Dermis microvascular lymphatic vessel endothelial cell (primary cell): ENCODE data around the gene SUB1. TPM values are rescaled to one million over a fixed set of nuclear protein-coding genes. Genes with fewer than 3 reads are reported as not detected.
"Not testable (repeated sequence)": the region's sequence is repeated elsewhere in the genome, so short reads cannot be mapped to it uniquely, and the experiment has no call there.

Experiments used
- DNase-seq, 2 donors: peaks; one replicate each; pipeline versions ENCODE4 v3.0.0 to v3.0.0-alpha.2; 2010; ENCODE audit warnings: low read depth in 2 of 2
- total RNA-seq: library from RNA; depleted of rRNA; stranded (reverse); fragments of >200 nt; gene quantifications from 2 replicates; pipeline ENCODE4 v1.2.1, GENCODE V29; 2014

The SUB1 gene
- total RNA-seq, result 63.8 and 74.2 TPM in 2 replicates

- DNase-seq, result peak; percentile 82 to 94
These were observed at the start of gene SUB1 for GRCh38 chr5:32585446-32586275. SUB1 (plus strand) TSS chr5:32585557; CDS start chr5:32588513, 2,956 bp downstream.

GRCh38 chr5:32536246-32536645 lies 49.1 kb upstream of the SUB1 start:
- no peak for DNase-seq

GRCh38 chr5:32537437-32538029 lies 47.8 kb upstream of the SUB1 start:
- peak in 1 of 2 donors; percentile 61 for DNase-seq

- DNase-seq, result no peak
These were observed 47.3 kb upstream of the SUB1 start for GRCh38 chr5:32538031-32538547.

DNA sequence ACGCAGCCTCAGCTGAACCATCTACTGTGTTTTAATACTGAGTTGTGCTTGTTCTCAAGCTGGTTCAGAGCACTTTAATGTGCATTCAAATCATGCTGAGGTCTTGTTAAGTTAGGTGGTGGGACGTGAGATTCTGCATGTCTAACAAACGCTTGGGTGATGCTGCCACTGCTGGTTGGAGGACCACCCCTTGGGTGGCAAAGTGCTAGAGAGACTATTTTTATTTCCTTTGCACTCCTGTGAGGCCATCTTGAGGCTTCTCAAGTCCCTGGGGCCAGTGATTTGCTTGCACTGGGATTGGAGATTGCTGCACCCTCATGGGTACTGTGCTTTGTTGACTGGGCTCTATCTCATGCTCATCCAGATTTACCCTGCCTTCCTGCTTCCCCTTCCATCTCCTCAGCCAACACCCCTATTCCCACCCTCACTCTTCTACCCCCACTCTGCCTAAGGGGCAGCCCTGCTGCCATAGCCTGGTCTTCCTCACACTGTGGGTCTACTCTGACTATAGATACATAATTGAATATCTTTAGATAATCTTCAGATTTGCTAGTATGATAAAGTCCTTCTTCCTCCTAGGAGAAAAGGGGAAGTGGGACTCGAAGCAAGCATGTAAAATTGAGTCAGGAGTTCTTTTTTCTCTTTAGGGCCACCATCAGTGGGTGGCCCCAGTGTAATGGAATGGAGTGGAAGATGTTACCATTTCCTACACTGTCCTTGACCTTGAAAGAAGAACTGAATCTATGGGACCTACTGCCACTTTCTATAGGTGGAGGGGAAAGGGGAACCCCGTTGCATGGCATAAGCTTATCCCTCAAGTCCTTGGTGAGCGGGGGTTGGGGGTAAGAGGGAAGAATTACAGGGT lies 45.1 kb upstream of the SUB1 start:
- no peak for DNase-seq

GRCh38 chr5:32541241-32541640 lies 44.1 kb upstream of the SUB1 start:
- DNase-seq, result peak; percentile 36 to 64

DNA sequence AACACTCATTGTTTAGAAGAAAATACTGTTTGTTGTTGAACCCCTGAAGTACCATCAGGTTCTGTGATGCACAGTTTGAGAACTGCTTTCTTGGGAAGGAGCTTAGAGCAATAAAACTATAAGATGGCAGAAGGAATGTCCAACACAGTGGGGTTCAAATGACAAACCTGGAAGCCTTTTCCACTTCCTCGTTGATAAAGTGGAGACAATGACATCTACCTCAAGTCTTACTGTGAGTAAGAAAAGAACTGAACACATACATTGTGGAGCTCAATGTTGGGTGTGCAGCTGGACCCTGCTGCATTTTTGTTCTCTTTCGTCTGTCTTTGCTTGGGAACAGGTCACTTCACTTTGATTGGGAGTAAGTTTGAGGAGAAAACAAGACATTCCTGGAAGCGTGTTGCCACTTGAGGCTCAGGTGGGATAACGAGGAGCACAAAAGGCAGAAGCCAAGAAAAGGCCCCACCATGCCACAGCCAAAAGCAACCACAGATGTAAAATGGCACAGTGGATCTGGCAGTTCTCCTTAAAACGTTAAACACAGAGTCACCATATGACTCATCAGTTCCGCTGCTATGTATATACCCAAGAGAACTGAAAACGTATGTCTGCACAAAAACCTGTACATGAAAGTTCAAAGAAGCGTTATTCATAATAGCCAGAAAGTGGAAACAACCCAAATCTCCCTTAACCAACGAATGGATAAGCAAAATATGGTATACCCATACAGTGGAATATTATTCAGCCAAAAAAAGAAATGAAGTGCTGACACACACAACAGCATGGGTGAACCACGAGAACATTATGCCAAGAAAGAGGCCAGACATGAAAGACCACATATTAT lies 42.9 kb upstream of the SUB1 start:
- DNase-seq, result peak in 1 of 2 donors; percentile 42

DNA sequence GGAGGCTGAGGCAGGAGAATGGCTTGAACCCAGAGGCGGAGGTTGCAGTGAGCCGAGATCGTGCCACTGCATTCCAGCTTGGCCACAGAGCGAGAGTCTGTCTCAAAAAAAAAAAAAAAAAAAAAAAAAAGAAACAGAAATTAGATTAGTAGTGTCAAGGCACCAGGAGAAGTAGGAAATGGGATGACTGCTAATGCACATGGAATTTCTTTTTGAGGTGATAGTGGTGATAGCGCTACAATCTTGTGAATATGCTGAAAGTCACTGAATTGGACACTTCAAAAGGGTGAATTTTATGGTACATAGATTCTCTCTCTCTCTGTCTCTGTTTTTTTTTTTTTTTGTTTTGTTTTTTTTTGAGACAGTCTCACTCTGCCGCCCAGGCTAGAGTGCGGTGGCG lies 42.1 kb upstream of the SUB1 start:
- no peak for DNase-seq

DNA sequence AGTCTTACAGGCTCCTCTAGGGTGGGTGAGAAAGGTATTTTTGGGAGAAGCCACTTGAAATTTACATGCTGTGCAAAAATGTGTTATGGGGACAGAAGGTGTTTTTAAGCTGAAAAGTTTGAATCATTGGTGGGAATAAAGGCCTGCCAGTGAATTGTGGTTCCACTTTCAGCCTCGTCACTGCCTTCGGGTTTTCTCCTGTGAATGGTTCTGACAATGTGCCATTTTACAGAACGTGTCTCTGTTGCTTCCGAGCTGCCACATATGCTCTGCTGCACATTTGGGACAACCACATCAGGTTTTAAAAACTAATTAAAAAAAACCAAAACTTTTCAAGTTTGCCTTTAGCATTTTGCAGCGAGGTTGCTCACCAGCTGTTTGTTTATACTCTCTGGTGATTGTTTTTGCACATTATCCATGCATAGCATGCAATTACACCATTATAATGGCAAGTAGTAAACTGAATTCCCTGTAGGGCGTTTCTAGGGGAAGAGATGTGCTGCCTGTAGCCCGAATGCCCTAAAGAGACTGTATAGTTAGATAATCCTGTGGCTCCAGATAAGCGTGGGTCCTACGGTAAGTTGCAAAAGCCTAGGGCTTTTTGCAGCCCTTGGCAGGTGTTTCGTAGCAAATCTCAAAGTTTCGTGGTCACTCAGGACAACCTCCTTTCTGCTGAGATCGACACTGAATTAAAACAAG lies 40.1 kb upstream of the SUB1 start:
- no peak for DNase-seq

- no peak for DNase-seq
These were observed 34.2 kb upstream of the SUB1 start for GRCh38 chr5:32551194-32551593.

DNA sequence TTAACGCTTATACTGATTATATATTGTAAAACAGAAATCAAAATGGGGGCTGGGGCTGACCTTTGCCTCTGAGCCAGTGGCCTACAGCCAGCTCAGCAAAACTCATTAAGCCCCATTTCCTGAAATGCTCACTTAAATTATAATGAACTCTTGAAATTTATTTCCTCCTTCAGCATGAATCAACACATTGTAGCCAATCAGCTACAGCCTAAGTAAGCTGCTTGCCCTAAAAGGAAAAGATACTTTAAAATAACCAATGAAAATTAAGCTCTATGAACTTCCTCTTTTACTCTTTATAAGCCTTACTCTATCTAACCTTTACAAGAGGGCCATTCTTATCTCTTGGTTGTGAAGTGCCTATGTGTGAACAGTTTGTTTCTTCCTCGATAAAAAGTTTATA lies 33.5 kb upstream of the SUB1 start:
- no peak for DNase-seq

DNA sequence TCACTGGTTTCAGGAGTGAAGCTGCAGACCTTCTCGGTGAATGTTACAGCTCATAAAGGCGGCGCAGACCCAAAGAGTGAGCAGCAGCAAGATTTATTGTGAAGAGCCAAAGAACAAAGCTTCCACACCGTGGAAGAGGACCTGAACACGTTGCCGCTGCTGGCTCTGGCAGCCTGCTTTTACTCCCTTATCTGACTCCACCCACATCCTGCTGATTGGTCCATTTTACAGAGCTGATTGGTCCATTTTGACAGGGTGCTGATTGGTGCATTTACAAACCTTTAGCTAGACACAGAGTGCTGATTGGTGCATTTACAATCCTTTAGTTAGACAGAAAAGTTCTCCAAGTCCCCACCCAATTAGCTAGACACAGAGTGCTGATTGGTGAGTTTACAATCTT lies 32.9 kb upstream of the SUB1 start:
- DNase-seq, result not testable (repeated sequence)

DNA sequence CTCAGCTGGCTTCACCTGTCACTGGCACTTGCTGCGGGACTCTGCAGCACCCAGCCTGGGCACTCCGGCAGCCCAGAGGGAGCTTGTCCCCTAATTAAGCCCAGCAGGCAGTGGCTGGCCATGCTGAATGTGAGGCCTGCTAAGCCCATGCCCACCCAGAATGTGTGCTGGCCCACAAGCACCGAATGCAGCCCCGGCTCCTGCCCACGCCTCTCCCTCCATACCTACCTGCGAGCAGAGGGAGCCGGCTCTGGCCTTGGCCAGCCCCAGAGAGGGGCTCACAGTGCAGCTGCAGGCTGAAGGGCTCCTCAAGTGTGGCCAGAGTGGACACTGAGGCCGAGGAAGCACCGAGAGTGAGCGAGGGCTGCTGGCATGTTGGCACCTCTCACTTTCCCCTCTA lies 32.4 kb upstream of the SUB1 start:
- no peak for DNase-seq

- DNase-seq, result not testable (repeated sequence)
These were observed 31.1 kb upstream of the SUB1 start for GRCh38 chr5:32554181-32554780.

DNA sequence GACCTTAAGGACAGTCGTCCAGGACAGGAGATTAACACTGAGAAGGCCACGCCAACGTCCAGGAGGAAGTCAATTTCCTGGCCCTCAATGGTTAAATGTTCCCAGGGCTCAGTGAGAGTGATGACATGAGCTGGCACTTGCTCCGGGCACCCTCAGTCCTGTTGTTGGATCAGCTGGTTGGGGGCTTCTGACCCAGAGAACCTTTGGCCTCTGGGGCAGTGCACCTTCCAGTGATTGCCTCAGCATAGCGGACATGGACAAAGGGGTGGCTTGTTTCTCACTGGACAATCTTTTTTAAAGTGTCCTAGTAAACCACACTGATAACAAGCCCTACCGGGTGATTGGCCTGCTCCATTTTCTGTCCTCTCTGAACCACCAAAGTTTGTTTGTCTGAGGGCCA lies 28.8 kb upstream of the SUB1 start:
- not testable (repeated sequence) for DNase-seq

GRCh38 chr5:32559411-32559810 lies 25.9 kb upstream of the SUB1 start:
- DNase-seq, result no peak

GRCh38 chr5:32559921-32560320 lies 25.4 kb upstream of the SUB1 start:
- no peak for DNase-seq

DNA sequence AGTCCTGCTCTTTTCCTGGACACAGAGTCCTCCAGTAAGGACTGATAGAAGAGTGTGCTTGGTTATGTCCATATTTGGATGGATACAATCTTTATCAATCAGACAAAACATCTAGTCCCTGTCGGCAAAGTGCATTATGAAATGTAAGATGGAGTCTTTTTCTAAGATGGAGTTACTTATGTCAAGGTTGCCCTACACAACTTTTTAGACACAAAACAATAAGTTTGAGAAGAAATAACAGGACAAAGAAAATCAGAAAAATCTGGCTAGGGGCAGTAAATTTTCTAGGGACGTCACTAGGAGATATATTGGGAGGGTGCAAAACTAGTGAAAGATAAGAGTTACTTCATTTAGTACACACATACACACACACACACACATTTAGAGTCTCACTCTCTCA lies 23.3 kb upstream of the SUB1 start:
- no peak for DNase-seq

DNA sequence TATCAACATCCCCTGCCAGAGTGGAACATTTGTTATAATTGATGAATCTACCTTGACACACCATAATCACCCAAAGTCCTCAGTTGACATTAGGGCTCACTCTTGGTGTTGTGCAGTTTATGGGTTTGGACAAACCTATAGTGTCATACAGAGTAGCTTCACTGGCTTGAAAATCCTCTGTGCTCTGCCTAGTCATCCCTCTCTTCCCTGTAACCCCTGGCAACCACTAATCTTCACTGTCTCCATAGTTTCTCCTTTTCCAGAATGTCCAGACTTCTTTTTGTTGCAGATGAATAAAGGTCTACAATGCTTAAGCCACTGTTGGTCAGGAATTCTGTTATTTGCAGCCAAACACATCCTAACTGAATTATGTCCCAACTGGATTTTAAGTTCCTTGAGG lies 22.5 kb upstream of the SUB1 start:
- no peak for DNase-seq

GRCh38 chr5:32563614-32564013 lies 21.7 kb upstream of the SUB1 start:
- no peak for DNase-seq
